A673 (cell line): ENCODE data around the gene EIF3D. TPM values are rescaled to one million over a fixed set of nuclear protein-coding genes. Genes with fewer than 3 reads are reported as not detected.

Experiments
- BruUV-seq: library from RNA; stranded (reverse); fragments of 400-500 nt; replicated peaks from 2 replicates; lab custom pipeline; 2021; lab: Mats Ljungman, UMichigan
- CTCF ChIA-PET: fragments of 300-600 bp; sonication (Branson Sonifier 250); formaldehyde crosslinking; loops from one replicate; lab custom pipeline; 2022; ENCODE audit warnings: antibody characterized with exemption; lab: Charles Lee
- POLR2A ChIA-PET: fragments of 300-600 bp; sonication (Branson Sonifier 250); formaldehyde crosslinking; loops from one replicate; lab custom pipeline; 2022; ENCODE audit warnings: antibody characterized with exemption; ENCODE audit not compliant: low non-redundant PET; lab: Charles Lee
- DNase-seq: peaks from one replicate; pipeline ENCODE4 v3.0.0-alpha.2; 2015; ENCODE audit warnings: low spot score
- H3K27ac ChIP-seq: fragments of 200-600 bp; sonication (generic); 2 replicates; pipeline ENCODE4 v1.5.1; 2016; ENCODE audit warnings: mixed run types, low read depth, mild to moderate bottlenecking, mixed read lengths, antibody characterized with exemption, low read length; ENCODE audit not compliant: poor library complexity, severe bottlenecking
- H3K27me3 ChIP-seq: fragments of 200-600 bp; sonication (generic); replicated peaks from 2 replicates; pipeline ENCODE4 v1.6.1; 2017; ENCODE audit warnings: mixed run types, low read depth, mild to moderate bottlenecking, mixed read lengths, antibody characterized with exemption, low read length; ENCODE audit not compliant: insufficient read depth, poor library complexity
- H3K36me3 ChIP-seq: fragments of 200-600 bp; sonication (generic); 2 replicates; pipeline ENCODE4 v1.6.1; 2016; ENCODE audit warnings: mixed run types, mild to moderate bottlenecking, mixed read lengths, antibody characterized with exemption, low read length; ENCODE audit not compliant: insufficient read depth, poor library complexity, severe bottlenecking
- H3K4me1 ChIP-seq: fragments of 200-600 bp; sonication (generic); 2 replicates; pipeline ENCODE4 v1.6.1; 2017; ENCODE audit warnings: mixed run types, mild to moderate bottlenecking, mixed read lengths, antibody characterized with exemption, low read length; ENCODE audit not compliant: insufficient read depth, poor library complexity, severe bottlenecking
- H3K4me3 ChIP-seq: fragments of 200-600 bp; sonication (generic); 2 replicates; pipeline ENCODE4 v1.5.1; 2016; ENCODE audit warnings: low read depth, mixed run types, mild to moderate bottlenecking, mixed read lengths, low read length; ENCODE audit not compliant: poor library complexity, severe bottlenecking
- H3K9me3 ChIP-seq: fragments of 200-600 bp; sonication (generic); 2 replicates; pipeline ENCODE4 v1.6.1; 2016; ENCODE audit warnings: mixed run types, low read depth, mild to moderate bottlenecking, mixed read lengths, antibody characterized with exemption, low read length; ENCODE audit not compliant: poor library complexity, severe bottlenecking
- CTCF ChIP-seq: fragments of 300-800, 200-600 bp; sonication (generic); conservative IDR thresholded peaks from 2 replicates; pipeline ENCODE4 v1.5.1; 2017; ENCODE audit warnings: low read depth, mild to moderate bottlenecking, antibody characterized with exemption, low read length, moderate library complexity, mixed read lengths
- EZH2 ChIP-seq: fragments of 200-600 bp; sonication (generic); IDR thresholded peaks from 2 replicates; pipeline ENCODE4 v1.6.1; 2017; ENCODE audit warnings: borderline replicate concordance, low read depth, mild to moderate bottlenecking, mixed read lengths, antibody characterized with exemption, low read length; ENCODE audit not compliant: poor library complexity, severe bottlenecking
- intact Hi-C: fragments of 100-400 bp; cut with micrococcal nuclease; formaldehyde crosslinking; loops from one replicate; pipeline ENCODE4 v1.10.0; 2022; ENCODE audit not compliant: unreplicated experiment
- total RNA-seq: library from RNA; stranded (reverse); gene quantifications from 2 replicates; pipeline ENCODE4 v1.2.3, GENCODE V29; 2021

The EIF3D gene
- total RNA-seq, 1 experiment from 2014 or later, result 249 TPM

- BruUV-seq, result no TSS peak
- ChIA-PET POLR2A (no interaction called here), CTCF (no interaction called here)
- intact Hi-C loops, result no loop called here
- Histone ChIP-seq H3K4me1 (peaks cover 19% of the 10 kb centered on the region), H3K27me3 (no peaks in the 10 kb centered on the region), H3K27ac (peak overlapping the region; percentile 6), H3K4me3 (no peak overlapping the region), H3K9me3 (no peaks in the 10 kb centered on the region), H3K36me3 (peaks cover 5% of the 10 kb centered on the region)
- no peak for DNase-seq
- TF ChIP-seq CTCF, result no peak
- no peak for TF ChIP-seq EZH2
These were observed 62.7 kb downstream of the EIF3D start for GRCh38 chr22:36466258-36466657.

DNA sequence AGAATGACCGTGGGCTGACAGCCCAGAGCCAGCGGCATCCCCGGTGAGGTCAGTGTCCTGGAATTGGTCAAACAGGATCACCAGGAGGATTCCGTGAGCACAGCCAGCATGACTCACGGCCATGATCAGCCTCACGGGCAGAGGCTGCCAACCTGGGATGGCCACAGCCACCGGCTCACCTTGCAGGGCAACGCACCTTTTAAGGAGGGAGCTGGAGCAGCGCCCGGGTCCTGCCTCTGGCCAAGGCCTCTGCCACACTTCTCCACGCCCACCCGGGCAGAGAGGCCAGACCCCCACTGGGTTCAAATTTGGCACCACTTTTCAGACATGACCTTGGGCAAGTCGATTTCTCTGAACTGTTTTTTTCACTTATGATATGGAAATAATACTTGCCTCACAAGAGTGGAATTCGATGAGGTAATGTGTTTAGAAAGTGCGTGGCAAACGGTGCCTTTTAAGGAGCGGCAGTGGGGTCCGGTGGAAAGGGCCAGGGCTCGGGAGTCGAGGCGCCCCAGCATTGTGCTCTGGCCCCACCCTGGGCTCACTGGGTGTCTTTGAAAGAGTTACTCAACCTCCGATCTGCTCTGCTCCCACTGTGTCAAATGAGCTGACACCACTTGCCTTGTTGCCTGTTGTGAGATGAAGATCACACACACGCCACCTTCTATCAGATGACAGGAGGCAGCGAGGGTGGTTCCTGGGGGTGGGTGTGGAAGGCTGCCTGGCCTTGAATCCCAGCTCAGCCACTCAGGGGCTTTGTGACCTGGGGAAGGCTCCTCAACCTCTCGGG, 63.5 kb downstream of the EIF3D start:
- ChIA-PET CTCF (no interaction called here), POLR2A (no interaction called here)
- no peaks in the 10 kb centered on the region for H3K9me3 ChIP-seq
- H3K4me1 ChIP-seq, result peaks cover 19% of the 10 kb centered on the region
- H3K27ac ChIP-seq, result peak overlapping the region; percentile 14
- no peaks in the 10 kb centered on the region for H3K27me3 ChIP-seq
- no peak overlapping the region for H3K4me3 ChIP-seq
- H3K36me3 ChIP-seq, result peaks cover 5% of the 10 kb centered on the region
- TF ChIP-seq EZH2 (no peak), CTCF (no peak)
- intact Hi-C loops, result no loop called here
- DNase-seq, result no peak
- BruUV-seq, result no TSS peak

- BruUV-seq, result no TSS peak
- Histone ChIP-seq H3K36me3 (peaks cover 5% of the 10 kb centered on the region), H3K4me1 (peaks cover 19% of the 10 kb centered on the region), H3K27ac (no peak overlapping the region), H3K27me3 (no peaks in the 10 kb centered on the region), H3K4me3 (no peak overlapping the region), H3K9me3 (no peaks in the 10 kb centered on the region)
- POLR2A ChIA-PET, result interaction anchor here (0.7 kb wide), 1 partner anchor 78 kb away, joined by 3 read pairs; no protein-coding TSS in a partner anchor
- CTCF ChIA-PET, result no interaction called here
- TF ChIP-seq CTCF, result no peak
- no peak for TF ChIP-seq EZH2
- no peak for DNase-seq
- intact Hi-C loops, result no loop called here
These were observed 64.2 kb downstream of the EIF3D start for GRCh38 chr22:36464715-36465231.
